ENCODE measurements around the gene HAP1.
"Not testable (repeated sequence)": the region's sequence is repeated elsewhere in the genome, so short reads cannot be mapped to it uniquely, and the experiment has no call there.

HAP1 gene

DNA sequence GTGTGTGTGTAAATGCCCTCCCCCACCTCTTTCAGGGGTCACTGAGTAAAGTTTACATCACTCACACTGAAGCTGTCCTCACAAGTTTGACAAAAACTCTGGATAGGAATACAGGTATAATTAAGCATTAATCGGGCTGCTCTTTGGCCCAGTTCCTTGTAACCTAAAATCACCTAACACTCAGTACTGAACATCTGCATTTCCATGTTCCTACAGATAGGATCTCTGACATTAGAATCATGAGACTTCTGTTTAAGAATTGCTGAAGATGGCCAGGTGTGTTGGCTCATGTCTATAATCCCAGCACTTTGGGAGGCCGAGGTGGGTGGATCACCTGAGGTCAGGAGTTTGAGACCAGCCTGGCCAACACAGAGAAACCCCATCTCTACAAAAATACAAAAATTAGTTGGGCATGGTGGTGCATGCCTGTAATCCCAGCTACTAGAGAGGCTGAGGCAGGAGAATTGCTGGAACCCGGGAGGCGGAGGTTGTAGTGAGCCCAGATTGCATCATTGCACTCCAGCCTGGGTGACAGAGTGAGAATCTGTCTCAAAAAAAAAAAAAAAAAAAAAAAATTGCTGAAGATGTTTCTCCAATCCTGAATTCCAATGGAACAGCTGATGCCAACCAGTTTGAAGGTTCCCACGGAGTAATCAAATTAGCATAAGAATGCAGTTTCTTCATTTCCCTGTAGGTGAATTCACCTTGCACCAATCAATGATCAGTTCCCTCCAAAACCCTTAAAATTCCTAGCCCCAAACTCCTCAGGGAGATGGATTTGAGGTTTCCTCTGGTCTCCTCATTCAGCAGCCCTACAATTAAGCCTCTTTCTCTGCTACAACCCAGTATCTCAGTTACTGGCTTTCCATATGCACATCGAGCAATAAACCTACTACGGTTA, 59.0 kb downstream of the HAP1 start:
- DNase-seq (ENCODE audit: extremely low read depth in 1 of 2, low read depth in 1 of 2): not testable (repeated sequence)

All from stimulated activated CD8-positive, alpha-beta memory T cell treated with anti-CD3 and anti-CD28 coated beads, Interleukin-7, amount 100 ng/mL, for 48 hours (primary cell).